GM18951 (cell line): Measurements from ENCODE around the gene TAF6L.
"Not testable (repeated sequence)": the region's sequence is repeated elsewhere in the genome, so short reads cannot be mapped to it uniquely, and the experiment has no call there.

ENCODE experiments used
- POLR2A ChIP-seq: IDR thresholded peaks from 4 replicates; pipeline ENCODE4 v1.6.1; 2011; ENCODE audit warnings: mild to moderate bottlenecking; ENCODE audit not compliant: insufficient read length, insufficient read depth; ENCODE audit errors: extremely low read depth
- in situ Hi-C: fragments of 300-500 bp; cut with MboI; formaldehyde crosslinking; loops from one replicate; pipeline ENCODE4 v1.12.0; 2022; ENCODE audit warnings: low sequenced_read_pairs, mixed read lengths, inconsistent platforms; ENCODE audit not compliant: unreplicated experiment

Gene TAF6L

GRCh38 chr11:62771144-62772021, at the start of gene TAF6L:
Gene TAF6L (plus strand): TSS chr11:62771396. CDS start chr11:62775784, 4,388 bp downstream.
- peak; percentile 82 for TF ChIP-seq POLR2A
- in situ Hi-C loops: no loop called here

- in situ Hi-C loops: no loop called here
- no peak for TF ChIP-seq POLR2A
Observed at GRCh38 chr11:62721994-62722393, 49.2 kb upstream of the TAF6L start.

- in situ Hi-C loops: no loop called here
- no peak for TF ChIP-seq POLR2A
Observed at GRCh38 chr11:62724171-62724570, 47.0 kb upstream of the TAF6L start.

GRCh38 chr11:62725646-62726045, 45.5 kb upstream of the TAF6L start:
- in situ Hi-C loops: no loop called here

GRCh38 chr11:62726156-62726914, 44.9 kb upstream of the TAF6L start:
- no peak for TF ChIP-seq POLR2A
- in situ Hi-C loops: no loop called here

More at GRCh38 chr11:62725646-62726045, 45.5 kb upstream of the TAF6L start:
- no peak for TF ChIP-seq POLR2A

- no peak for TF ChIP-seq POLR2A
- in situ Hi-C loops: no loop called here
Observed at GRCh38 chr11:62726915-62727164, 44.4 kb upstream of the TAF6L start.

GRCh38 chr11:62727165-62727871, 43.9 kb upstream of the TAF6L start, which contains the start of gene HNRNPUL2:
Gene HNRNPUL2 (minus strand): TSS chr11:62727457. CDS start chr11:62727156, 301 bp downstream.
- in situ Hi-C loops: no loop called here
- TF ChIP-seq POLR2A: peak; percentile 95

GRCh38 chr11:62727872-62728170, 43.4 kb upstream of the TAF6L start:
- in situ Hi-C loops: no loop called here

GRCh38 chr11:62728171-62728988, 42.8 kb upstream of the TAF6L start, which contains the start of gene TTC9C:
Gene TTC9C (plus strand): TSS chr11:62728486. CDS start chr11:62728849, 363 bp downstream.
- in situ Hi-C loops: no loop called here
- TF ChIP-seq POLR2A: peak; percentile 59

More at GRCh38 chr11:62727872-62728170, 43.4 kb upstream of the TAF6L start:
- TF ChIP-seq POLR2A: no peak

GRCh38 chr11:62730076-62730475, 41.1 kb upstream of the TAF6L start:
- in situ Hi-C loops: not testable (repeated sequence)

- TF ChIP-seq POLR2A: no peak
- in situ Hi-C loops: no loop called here
Observed at GRCh38 chr11:62732830-62733229, 38.4 kb upstream of the TAF6L start.

- no peak for TF ChIP-seq POLR2A
- in situ Hi-C loops: no loop called here
Observed at GRCh38 chr11:62737196-62737595, 34.0 kb upstream of the TAF6L start.
